PC-9 (cell line): ENCODE data around the gene NKX2-1. TPM values are rescaled to one million over a fixed set of nuclear protein-coding genes. Genes with fewer than 3 reads are reported as not detected.

ENCODE experiments used
- BruUV-seq: library from RNA; stranded (reverse); fragments of 400-500 nt; replicated peaks from 2 replicates; lab custom pipeline; 2021; lab: Mats Ljungman, UMichigan
- CTCF ChIA-PET: fragments of 300-600 bp; sonication (Branson Sonifier 250); formaldehyde crosslinking; loops from one replicate; lab custom pipeline; 2022; ENCODE audit warnings: antibody characterized with exemption; lab: Charles Lee
- POLR2A ChIA-PET: fragments of 300-600 bp; sonication (Branson Sonifier 250); formaldehyde crosslinking; loops from one replicate; lab custom pipeline; 2022; ENCODE audit warnings: antibody characterized with exemption; ENCODE audit not compliant: unreplicated experiment; lab: Charles Lee
- DNase-seq, 2 experiments: peaks; one replicate each; pipeline versions ENCODE4 v3.0.0 to v3.0.0-alpha.2; 2015 to 2022; ENCODE audit warnings: mixed read lengths in 1 of 2
- H2AFZ ChIP-seq: fragments of 200-600 bp; sonication (generic); 2 replicates; pipeline ENCODE4 v1.8.1; 2017; ENCODE audit warnings: antibody characterized with exemption
- H3F3A ChIP-seq: fragments of 200-600 bp; sonication (generic); 2 replicates; pipeline ENCODE4 v1.8.1; 2017; ENCODE audit warnings: antibody characterized with exemption, mild to moderate bottlenecking, low read depth; ENCODE audit not compliant: insufficient read depth
- H3K27ac ChIP-seq: fragments of 200-600 bp; sonication (generic); 2 replicates; pipeline ENCODE4 v1.6.1; 2016; ENCODE audit warnings: mixed run types
- H3K27me3 ChIP-seq: fragments of 200-600 bp; sonication (generic); 2 replicates; pipeline ENCODE4 v1.6.1; 2016; ENCODE audit warnings: low read depth, mixed run types; ENCODE audit not compliant: insufficient read depth
- H3K36me3 ChIP-seq: fragments of 200-600 bp; sonication (generic); 2 replicates; pipeline ENCODE4 v1.6.1; 2016; ENCODE audit warnings: low read depth, mixed run types
- H3K4me1 ChIP-seq: fragments of 200-600 bp; sonication (generic); replicated peaks from 2 replicates; pipeline ENCODE4 v1.6.1; 2016; ENCODE audit warnings: mixed run types; ENCODE audit not compliant: insufficient read depth
- H3K4me2 ChIP-seq: fragments of 200-600 bp; sonication (generic); 2 replicates; pipeline ENCODE4 v1.6.1; 2017; ENCODE audit warnings: mixed run types
- H3K4me3 ChIP-seq: fragments of 200-600 bp; sonication (generic); 2 replicates; pipeline ENCODE4 v1.6.1; 2016; ENCODE audit warnings: mixed run types
- H3K79me2 ChIP-seq: fragments of 200-600 bp; sonication (generic); 2 replicates; pipeline ENCODE4 v1.6.1; 2017; ENCODE audit warnings: low read depth, mixed run types
- H3K9me2 ChIP-seq: fragments of 200-600 bp; sonication (generic); 2 replicates; pipeline ENCODE4 v1.8.1; 2017; ENCODE audit warnings: mild to moderate bottlenecking; ENCODE audit not compliant: insufficient read depth
- H3K9me3 ChIP-seq: fragments of 200-600 bp; sonication (generic); 2 replicates; pipeline ENCODE4 v1.8.1; 2016; ENCODE audit warnings: low read depth; ENCODE audit not compliant: insufficient read depth
- H4K20me1 ChIP-seq: fragments of 200-600 bp; sonication (generic); 2 replicates; pipeline ENCODE4 v1.8.1; 2017; ENCODE audit not compliant: insufficient read depth
- CTCF ChIP-seq: fragments of 200-600 bp; sonication (generic); conservative IDR thresholded peaks from 2 replicates; pipeline ENCODE4 v1.6.1; 2017; ENCODE audit warnings: mixed run types, antibody characterized with exemption, mild to moderate bottlenecking, moderate library complexity
- EZH2 ChIP-seq: fragments of 200-600 bp; sonication (generic); IDR thresholded peaks from 2 replicates; pipeline ENCODE4 v1.8.0; 2017; ENCODE audit warnings: antibody characterized with exemption, low read depth
- intact Hi-C: fragments of 100-400 bp; cut with micrococcal nuclease; formaldehyde crosslinking; loops from one replicate; pipeline ENCODE4 v1.10.0; 2022; ENCODE audit not compliant: unreplicated experiment
- total RNA-seq: library from RNA; stranded (reverse); gene quantifications from 2 replicates; pipeline ENCODE4 v1.2.3, GENCODE V29; 2021

Gene NKX2-1
- total RNA-seq, 1 experiment from 2014 or later = not detected

GRCh38 chr14:36505181-36505815, 14.7 kb downstream of the NKX2-1 start:
- Histone ChIP-seq H3F3A (no peaks in the 10 kb centered on the region), H2AFZ (no peak overlapping the region), H3K79me2 (no peaks in the 10 kb centered on the region), H3K36me3 (no peaks in the 10 kb centered on the region), H3K9me3 (no peaks in the 10 kb centered on the region), H3K4me1 (no peaks in the 10 kb centered on the region), H3K4me2 (no peak overlapping the region), H4K20me1 (no peaks in the 10 kb centered on the region), H3K4me3 (no peak overlapping the region), H3K9me2 (no peaks in the 10 kb centered on the region), H3K27ac (no peak overlapping the region), H3K27me3 (no peaks in the 10 kb centered on the region)
- intact Hi-C loops = no loop called here
- no peak for DNase-seq
- POLR2A ChIA-PET = no interaction called here
- no peak for TF ChIP-seq CTCF
- TF ChIP-seq EZH2 = no peak
- CTCF ChIA-PET = no interaction called here
- BruUV-seq = no TSS peak

- Histone ChIP-seq H2AFZ (no peak overlapping the region), H3K79me2 (no peaks in the 10 kb centered on the region), H3K4me3 (no peak overlapping the region), H3F3A (no peaks in the 10 kb centered on the region), H3K27ac (no peak overlapping the region), H3K36me3 (no peaks in the 10 kb centered on the region), H3K9me3 (no peaks in the 10 kb centered on the region), H4K20me1 (no peaks in the 10 kb centered on the region), H3K9me2 (no peaks in the 10 kb centered on the region), H3K4me2 (no peak overlapping the region), H3K4me1 (no peaks in the 10 kb centered on the region), H3K27me3 (no peaks in the 10 kb centered on the region)
- CTCF ChIA-PET = no interaction called here
- BruUV-seq = no TSS peak
- intact Hi-C loops = no loop called here
- DNase-seq = no peak
- POLR2A ChIA-PET = no interaction called here
- no peak for TF ChIP-seq EZH2
- no peak for TF ChIP-seq CTCF
Observed at GRCh38 chr14:36504771-36505175, 15.3 kb downstream of the NKX2-1 start.

- H3K79me2 ChIP-seq = no peaks in the 10 kb centered on the region
- TF ChIP-seq CTCF (no peak), EZH2 (no peak)
- DNase-seq = no peak
- H3K9me2 ChIP-seq = no peaks in the 10 kb centered on the region
- CTCF ChIA-PET = no interaction called here
- POLR2A ChIA-PET = no interaction called here
- no peaks in the 10 kb centered on the region for H3F3A ChIP-seq
- H3K4me2 ChIP-seq = no peak overlapping the region
- no peaks in the 10 kb centered on the region for H3K36me3 ChIP-seq
- H3K9me3 ChIP-seq = no peaks in the 10 kb centered on the region
- no peak overlapping the region for H3K4me3 ChIP-seq
- intact Hi-C loops = no loop called here
- H2AFZ ChIP-seq = no peak overlapping the region
- H4K20me1 ChIP-seq = no peaks in the 10 kb centered on the region
- BruUV-seq = no TSS peak
- no peaks in the 10 kb centered on the region for H3K4me1 ChIP-seq
- H3K27ac ChIP-seq = no peak overlapping the region
- H3K27me3 ChIP-seq = no peaks in the 10 kb centered on the region
Observed at GRCh38 chr14:36503771-36504741, 16.0 kb downstream of the NKX2-1 start.
